ENCODE results near the gene EPS8L2. TPM values are rescaled to one million over a fixed set of nuclear protein-coding genes. Genes with fewer than 3 reads are reported as not detected.

EPS8L2 gene
- total RNA-seq, 2 experiments from 2014 or later = 12.4 to 12.6 TPM

DNA sequence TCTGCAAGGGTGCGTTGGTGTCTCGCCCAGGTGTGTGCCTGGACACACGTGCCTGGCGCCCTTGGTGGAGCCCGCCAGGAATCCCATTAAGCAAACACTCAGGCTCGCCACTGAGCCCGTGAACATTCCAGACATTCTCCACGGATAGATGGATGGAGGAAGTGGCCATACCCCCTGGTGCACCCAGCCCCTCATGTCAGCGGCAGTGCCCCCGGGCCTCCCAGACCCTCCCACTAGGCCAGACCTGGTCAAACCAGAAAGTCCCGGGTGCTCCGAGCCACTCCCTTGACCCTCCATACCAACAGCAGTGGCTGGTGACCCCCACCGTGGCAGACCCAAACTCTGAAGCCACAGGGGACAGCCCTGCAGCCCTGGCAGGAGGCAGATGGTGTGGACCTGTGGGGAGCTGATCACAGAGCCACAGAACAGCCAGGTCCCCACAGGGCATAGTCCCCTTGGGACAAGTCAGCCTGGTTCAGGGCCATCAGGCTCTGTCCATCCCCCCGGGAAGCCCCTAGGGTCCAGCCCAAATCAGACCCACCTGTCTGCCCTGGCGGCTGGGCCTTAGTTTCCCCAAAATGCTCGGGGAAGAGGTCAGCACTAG lies 1.9 kb downstream of the EPS8L2 start:
- H3K4me1 Mint-ChIP-seq (ENCODE audit: low read depth) = peaks cover 5% of the 10 kb centered on the region
- ChIA-PET POLR2A (no interaction called here), CTCF (interaction anchor here (1.8 kb wide), 1 partner anchor 16 kb away, joined by 5 read pairs; no protein-coding TSS in a partner anchor)
- H3K4me3 Mint-ChIP-seq = peak overlapping the region; percentile 8
- peaks cover 20% of the 10 kb centered on the region for H3K27me3 Mint-ChIP-seq
- H3K9me3 Mint-ChIP-seq = no peaks in the 10 kb centered on the region
- intact Hi-C loops (cut with micrococcal nuclease) = no loop called here
- no peaks in the 10 kb centered on the region for H3K36me3 Mint-ChIP-seq
- no peak overlapping the region for H3K27ac Mint-ChIP-seq
- DNase-seq = no peak

- intact Hi-C loops (cut with micrococcal nuclease) = no loop called here
- no peaks in the 10 kb centered on the region for H3K36me3 Mint-ChIP-seq
- ChIA-PET CTCF (no interaction called here), POLR2A (no interaction called here)
- H3K27me3 Mint-ChIP-seq = peaks cover 20% of the 10 kb centered on the region
- H3K9me3 Mint-ChIP-seq = no peaks in the 10 kb centered on the region
- peaks cover 5% of the 10 kb centered on the region for H3K4me1 Mint-ChIP-seq (ENCODE audit: low read depth)
- no peak overlapping the region for H3K27ac Mint-ChIP-seq
- H3K4me3 Mint-ChIP-seq = no peak overlapping the region
- no peak for DNase-seq
Measured at GRCh38 chr11:708511-708910, 2.5 kb downstream of the EPS8L2 start.

DNA sequence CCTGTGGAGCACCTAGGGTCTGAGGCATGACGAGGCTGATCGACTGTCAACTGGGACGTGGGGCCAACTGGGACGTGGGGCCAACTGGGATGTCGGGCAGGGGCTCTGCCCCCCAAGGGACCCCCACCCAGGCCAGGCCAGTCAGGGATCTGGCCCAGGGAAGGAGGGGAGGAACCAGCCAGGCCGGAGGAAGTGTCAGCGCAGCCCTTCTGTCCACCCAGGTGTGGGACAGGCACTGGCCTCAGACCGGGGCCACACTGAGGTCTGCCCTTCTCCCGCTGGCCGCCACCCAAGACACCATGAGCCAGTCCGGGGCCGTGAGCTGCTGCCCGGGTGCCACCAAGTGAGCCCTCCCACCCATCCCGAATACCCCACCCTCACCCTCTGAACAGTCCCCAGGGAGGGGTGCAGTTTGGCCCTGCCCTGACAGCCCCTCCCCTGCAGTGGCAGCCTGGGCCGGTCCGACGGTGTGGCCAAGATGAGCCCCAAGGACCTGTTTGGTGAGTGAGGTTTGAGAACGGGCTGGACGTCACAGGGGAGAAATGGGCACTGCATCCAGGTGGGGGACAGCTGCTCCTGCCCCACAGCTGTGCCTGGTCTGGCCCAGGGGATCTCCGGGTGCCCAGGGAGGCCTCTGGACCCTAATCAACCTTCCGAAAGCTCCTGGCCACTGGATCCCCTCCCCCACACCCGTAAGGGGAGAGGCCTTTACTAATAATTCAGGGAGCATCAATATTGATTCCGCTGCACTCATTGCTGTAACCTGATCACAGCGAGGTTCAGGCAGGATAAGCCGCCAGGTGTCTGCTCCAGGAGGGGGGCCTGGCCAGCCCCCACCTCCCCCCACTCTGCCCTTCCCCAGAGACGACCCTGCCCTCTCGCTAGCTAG lies 3.3 kb downstream of the EPS8L2 start:
- no peak for DNase-seq
- Mint-ChIP-seq H3K27ac (no peak overlapping the region), H3K4me1 (ENCODE audit: low read depth) (peaks cover 5% of the 10 kb centered on the region), H3K36me3 (no peaks in the 10 kb centered on the region), H3K9me3 (no peaks in the 10 kb centered on the region), H3K4me3 (no peak overlapping the region), H3K27me3 (peaks cover 20% of the 10 kb centered on the region)
- ChIA-PET POLR2A (no interaction called here), CTCF (interaction anchor here (1.1 kb wide), 1 partner anchor 11 kb away, joined by 3 read pairs; no protein-coding TSS in a partner anchor)
- intact Hi-C loops (cut with micrococcal nuclease) = no loop called here

GRCh38 chr11:714436-714835 lies 8.4 kb downstream of the EPS8L2 start:
- no peak for DNase-seq
- Mint-ChIP-seq H3K4me3 (no peak overlapping the region), H3K36me3 (no peaks in the 10 kb centered on the region), H3K4me1 (ENCODE audit: low read depth) (no peaks in the 10 kb centered on the region), H3K9me3 (peaks cover 3% of the 10 kb centered on the region), H3K27me3 (peaks cover 13% of the 10 kb centered on the region), H3K27ac (no peak overlapping the region)
- CTCF ChIA-PET = no interaction called here
- POLR2A ChIA-PET = no interaction called here
- intact Hi-C loops (cut with micrococcal nuclease) = no loop called here

DNA sequence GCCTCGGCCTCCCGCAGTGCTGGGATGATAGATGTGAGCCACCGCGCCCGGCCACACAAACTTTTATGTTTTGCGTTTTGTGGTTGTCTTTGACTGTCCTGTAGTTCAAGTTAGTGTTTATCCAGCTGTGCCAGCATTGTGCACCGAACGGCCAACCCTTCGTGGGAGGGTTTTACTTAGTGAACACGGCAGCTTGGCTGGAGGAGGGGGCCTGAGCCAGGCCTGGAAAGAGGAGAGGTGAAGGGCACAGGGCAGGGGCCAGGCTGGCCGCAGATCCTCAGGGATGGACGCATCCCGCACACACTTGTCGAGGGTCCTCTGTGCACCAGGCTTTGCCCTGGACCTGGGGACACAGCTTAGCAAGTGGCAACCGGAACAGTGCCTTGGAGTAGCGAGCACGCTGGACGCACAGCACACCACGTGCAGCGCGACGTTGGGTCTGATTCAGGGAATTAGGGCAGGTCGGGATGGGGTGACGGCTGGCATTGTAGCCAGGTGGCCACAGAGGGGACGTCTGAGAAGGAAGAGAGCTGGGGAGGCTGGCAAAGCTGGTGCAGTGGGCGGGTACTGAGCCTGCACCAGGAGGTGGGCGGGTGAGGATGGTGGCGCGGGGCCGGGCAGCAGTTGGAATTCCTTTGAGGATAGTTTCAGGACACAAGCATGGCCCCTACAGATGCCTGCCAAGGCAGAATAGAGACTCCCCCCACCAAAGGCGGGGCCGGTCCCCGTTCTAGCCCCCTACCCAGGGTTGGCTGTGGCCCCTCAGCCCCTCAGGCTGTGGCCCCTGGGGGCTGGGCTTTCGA lies 13.4 kb downstream of the EPS8L2 start:
- CTCF ChIA-PET = interaction anchor here (0.9 to 10.1 kb wide), 5 partner anchors 9 to 165 kb away, joined by 3 to 129 read pairs (median 4); no protein-coding TSS in a partner anchor
- H3K4me1 Mint-ChIP-seq (ENCODE audit: low read depth) = peaks cover 10% of the 10 kb centered on the region
- POLR2A ChIA-PET = no interaction called here
- no peaks in the 10 kb centered on the region for H3K36me3 Mint-ChIP-seq
- peaks cover 14% of the 10 kb centered on the region for H3K27me3 Mint-ChIP-seq
- peaks cover 3% of the 10 kb centered on the region for H3K9me3 Mint-ChIP-seq
- peak overlapping the region; percentile 17 for H3K4me3 Mint-ChIP-seq
- no peak overlapping the region for H3K27ac Mint-ChIP-seq
- intact Hi-C loops (cut with micrococcal nuclease) = loop anchor here (5.0 kb wide), 1 partner anchor 182 kb away; the partner anchor contains the start of genes HRAS and LRRC56
- no peak for DNase-seq

GRCh38 chr11:720017-720641 lies 14.1 kb downstream of the EPS8L2 start:
- no peak overlapping the region for H3K27ac Mint-ChIP-seq
- intact Hi-C loops (cut with micrococcal nuclease) = loop anchor here (5.0 kb wide), 1 partner anchor 183 kb away; the partner anchor contains the start of genes HRAS and LRRC56
- H3K36me3 Mint-ChIP-seq = no peaks in the 10 kb centered on the region
- H3K4me1 Mint-ChIP-seq (ENCODE audit: low read depth) = peaks cover 12% of the 10 kb centered on the region
- H3K4me3 Mint-ChIP-seq = peak overlapping the region; percentile 3
- no peak for DNase-seq
- ChIA-PET POLR2A (no interaction called here), CTCF (interaction anchor here (1.1 to 10.1 kb wide), 5 partner anchors 10 to 201 kb away, joined by 3 to 129 read pairs (median 5); partner anchors contain the start of gene TMEM80)
- H3K9me3 Mint-ChIP-seq = peaks cover 3% of the 10 kb centered on the region
- H3K27me3 Mint-ChIP-seq = peaks cover 14% of the 10 kb centered on the region

DNA sequence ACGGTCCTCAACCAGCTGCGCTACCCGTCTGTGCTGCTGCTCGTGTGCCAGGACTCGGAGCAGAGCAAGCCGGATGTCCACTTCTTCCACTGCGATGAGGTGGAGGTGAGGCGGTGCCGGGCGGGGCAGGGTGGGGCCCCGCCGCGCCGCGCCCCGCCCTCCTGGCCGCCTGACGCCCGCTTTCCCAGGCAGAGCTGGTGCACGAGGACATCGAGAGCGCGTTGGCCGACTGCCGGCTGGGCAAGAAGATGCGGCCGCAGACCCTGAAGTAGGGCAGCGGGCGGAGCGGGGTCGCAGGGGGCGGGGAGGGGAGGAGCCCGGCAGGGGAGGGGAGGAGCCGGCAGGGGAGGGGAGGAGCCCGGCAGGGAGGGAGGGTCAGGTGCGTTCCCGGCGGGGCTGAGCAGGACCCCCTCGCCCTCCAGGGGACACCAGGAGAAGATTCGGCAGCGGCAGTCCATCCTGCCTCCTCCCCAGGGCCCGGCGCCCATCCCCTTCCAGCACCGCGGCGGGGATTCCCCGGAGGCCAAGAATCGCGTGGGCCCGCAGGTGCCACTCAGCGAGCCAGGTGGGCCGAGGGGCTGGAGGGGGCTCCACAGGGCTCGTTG lies 14.7 kb downstream of the EPS8L2 start:
- no peak overlapping the region for H3K27ac Mint-ChIP-seq
- POLR2A ChIA-PET = no interaction called here
- no peaks in the 10 kb centered on the region for H3K9me3 Mint-ChIP-seq
- no peaks in the 10 kb centered on the region for H3K36me3 Mint-ChIP-seq
- peaks cover 12% of the 10 kb centered on the region for H3K4me1 Mint-ChIP-seq (ENCODE audit: low read depth)
- intact Hi-C loops (cut with micrococcal nuclease) = loop anchor here (5.0 kb wide), 1 partner anchor 183 kb away; the partner anchor contains the start of genes HRAS and LRRC56
- CTCF ChIA-PET = interaction anchor here (1.1 to 10.1 kb wide), 5 partner anchors 11 to 202 kb away, joined by 3 to 129 read pairs (median 5); partner anchors contain the start of gene TMEM80
- peak; percentile 67 for DNase-seq
- H3K4me3 Mint-ChIP-seq = no peak overlapping the region
- peaks cover 14% of the 10 kb centered on the region for H3K27me3 Mint-ChIP-seq

DNA sequence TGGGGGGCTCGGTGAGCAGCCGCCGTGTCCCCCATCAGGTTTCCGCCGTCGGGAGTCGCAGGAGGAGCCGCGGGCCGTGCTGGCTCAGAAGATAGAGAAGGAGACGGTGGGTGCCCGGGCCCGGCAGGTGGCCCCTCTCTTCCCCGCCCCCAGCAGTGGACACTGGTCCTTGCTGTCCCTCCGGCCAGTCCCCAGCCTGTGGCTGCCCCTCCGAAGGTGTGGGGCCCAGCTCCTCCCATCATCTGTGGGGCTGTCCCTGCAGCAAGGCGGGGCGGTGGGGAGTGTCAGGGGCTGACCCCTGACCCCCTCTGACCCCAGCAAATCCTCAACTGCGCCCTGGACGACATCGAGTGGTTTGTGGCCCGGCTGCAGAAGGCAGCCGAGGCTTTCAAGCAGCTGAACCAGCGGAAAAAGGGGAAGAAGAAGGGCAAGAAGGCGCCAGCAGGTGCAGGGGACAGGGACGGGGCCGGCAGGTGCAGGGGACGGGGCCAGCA lies 15.3 kb downstream of the EPS8L2 start:
- no peak overlapping the region for H3K4me3 Mint-ChIP-seq
- no peaks in the 10 kb centered on the region for H3K9me3 Mint-ChIP-seq
- intact Hi-C loops (cut with micrococcal nuclease) = loop anchor here (5.0 kb wide), 1 partner anchor 184 kb away; the partner anchor contains the start of genes HRAS and LRRC56
- ChIA-PET CTCF (interaction anchor here (1.0 to 10.1 kb wide), 5 partner anchors 25 to 167 kb away, joined by 4 to 129 read pairs (median 38); partner anchors contain the start of genes DEAF1 and TMEM80), POLR2A (interaction anchor here (1.0 kb wide), 1 partner anchor 26 kb away, joined by 4 read pairs; the partner anchor contains the start of genes DEAF1 and TMEM80)
- H3K4me1 Mint-ChIP-seq (ENCODE audit: low read depth) = peaks cover 12% of the 10 kb centered on the region
- H3K36me3 Mint-ChIP-seq = no peaks in the 10 kb centered on the region
- DNase-seq = no peak
- H3K27me3 Mint-ChIP-seq = peaks cover 14% of the 10 kb centered on the region
- no peak overlapping the region for H3K27ac Mint-ChIP-seq

DNA sequence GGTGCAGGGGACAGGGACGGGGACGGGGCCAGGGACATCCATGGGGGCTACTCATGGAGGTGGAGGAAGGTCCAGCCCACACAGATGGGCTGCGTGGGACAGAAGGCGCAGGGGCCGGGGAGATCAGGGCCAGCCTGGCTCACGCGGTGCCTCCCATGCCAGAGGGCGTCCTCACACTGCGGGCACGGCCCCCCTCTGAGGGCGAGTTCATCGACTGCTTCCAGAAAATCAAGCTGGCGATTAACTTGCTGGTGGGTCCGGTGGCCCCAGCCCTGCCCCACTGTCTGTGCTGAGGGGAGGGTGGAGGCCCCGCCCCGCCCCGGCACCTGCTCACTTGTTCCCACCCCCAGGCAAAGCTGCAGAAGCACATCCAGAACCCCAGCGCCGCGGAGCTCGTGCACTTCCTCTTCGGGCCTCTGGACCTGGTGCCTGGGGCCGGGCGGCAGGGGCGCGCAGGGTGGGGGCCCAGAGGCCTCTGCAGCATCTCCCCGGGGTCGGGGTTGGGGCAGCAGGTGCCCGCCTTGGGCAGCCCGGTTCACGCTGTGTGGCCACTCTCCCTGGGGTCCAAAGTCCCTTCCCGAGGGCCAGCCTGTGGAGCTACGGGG lies 15.8 kb downstream of the EPS8L2 start:
- H3K27me3 Mint-ChIP-seq = peaks cover 14% of the 10 kb centered on the region
- ChIA-PET CTCF (interaction anchor here (1.0 to 10.1 kb wide), 7 partner anchors 25 to 167 kb away, joined by 3 to 129 read pairs (median 10); partner anchors contain the start of genes DEAF1 and TMEM80), POLR2A (interaction anchor here (1.0 kb wide), 1 partner anchor 26 kb away, joined by 4 read pairs; the partner anchor contains the start of genes DEAF1 and TMEM80)
- intact Hi-C loops (cut with micrococcal nuclease) = loop anchor here (2.0 to 5.0 kb wide), 2 partner anchors 75 to 185 kb away; partner anchors contain the start of genes HRAS and LRRC56
- H3K4me1 Mint-ChIP-seq (ENCODE audit: low read depth) = peaks cover 15% of the 10 kb centered on the region
- peak; percentile 62 for DNase-seq
- H3K9me3 Mint-ChIP-seq = no peaks in the 10 kb centered on the region
- no peaks in the 10 kb centered on the region for H3K36me3 Mint-ChIP-seq
- no peak overlapping the region for H3K27ac Mint-ChIP-seq
- H3K4me3 Mint-ChIP-seq = no peak overlapping the region

DNA sequence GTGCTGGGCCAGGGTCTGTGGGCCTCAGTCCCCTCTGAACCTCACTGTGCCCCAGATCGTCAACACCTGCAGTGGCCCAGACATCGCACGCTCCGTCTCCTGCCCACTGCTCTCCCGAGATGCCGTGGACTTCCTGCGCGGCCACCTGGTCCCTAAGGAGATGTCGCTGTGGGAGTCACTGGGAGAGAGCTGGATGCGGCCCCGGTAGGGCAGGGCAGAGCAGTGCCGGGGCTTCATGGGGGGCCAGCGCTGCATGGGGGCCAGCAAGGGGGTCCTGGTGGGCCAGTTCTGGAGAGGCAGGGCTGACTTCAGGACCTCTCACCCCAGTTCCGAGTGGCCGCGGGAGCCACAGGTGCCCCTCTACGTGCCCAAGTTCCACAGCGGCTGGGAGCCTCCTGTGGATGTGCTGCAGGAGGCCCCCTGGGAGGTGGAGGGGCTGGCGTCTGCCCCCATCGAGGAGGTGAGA lies 16.3 kb downstream of the EPS8L2 start:
- no peaks in the 10 kb centered on the region for H3K9me3 Mint-ChIP-seq
- peaks cover 14% of the 10 kb centered on the region for H3K27me3 Mint-ChIP-seq
- intact Hi-C loops (cut with micrococcal nuclease) = loop anchor here (2.0 to 5.0 kb wide), 2 partner anchors 74 to 185 kb away; partner anchors contain the start of genes HRAS and LRRC56
- no peak for DNase-seq
- H3K27ac Mint-ChIP-seq = no peak overlapping the region
- H3K4me3 Mint-ChIP-seq = no peak overlapping the region
- H3K4me1 Mint-ChIP-seq (ENCODE audit: low read depth) = peaks cover 18% of the 10 kb centered on the region
- H3K36me3 Mint-ChIP-seq = no peaks in the 10 kb centered on the region
- POLR2A ChIA-PET = interaction anchor here (1.0 kb wide), 1 partner anchor 27 kb away, joined by 4 read pairs; the partner anchor contains the start of genes DEAF1 and TMEM80
- CTCF ChIA-PET = interaction anchor here (1.0 to 10.1 kb wide), 11 partner anchors 10 to 168 kb away, joined by 3 to 129 read pairs (median 5); partner anchors contain the start of genes DEAF1, PHRF1 and TMEM80
